Myocyte (in vitro differentiated cells): ENCODE measurements around the gene GMDS. TPM values are rescaled to one million over a fixed set of nuclear protein-coding genes. Genes with fewer than 3 reads are reported as not detected.

Experiments
- DNase-seq: peaks from one replicate; pipeline ENCODE4 v3.0.0-alpha.2; 2012; ENCODE audit warnings: low read depth
- total RNA-seq: library from RNA; depleted of rRNA; stranded (reverse); fragments of >200 nt; gene quantifications from 2 replicates; pipeline ENCODE4 v1.2.3, GENCODE V29; 2014

The GMDS gene
- total RNA-seq, 1 donor from 2014 or later: 9.3 TPM

GRCh38 chr6:2209226-2209809 lies 36.1 kb downstream of the GMDS start:
- DNase-seq: peak; percentile 66

- no peak for DNase-seq
Observed at GRCh38 chr6:2208468-2208867, 36.9 kb downstream of the GMDS start.

- no peak for DNase-seq
Observed at GRCh38 chr6:2205396-2205795, 40.0 kb downstream of the GMDS start.

DNA sequence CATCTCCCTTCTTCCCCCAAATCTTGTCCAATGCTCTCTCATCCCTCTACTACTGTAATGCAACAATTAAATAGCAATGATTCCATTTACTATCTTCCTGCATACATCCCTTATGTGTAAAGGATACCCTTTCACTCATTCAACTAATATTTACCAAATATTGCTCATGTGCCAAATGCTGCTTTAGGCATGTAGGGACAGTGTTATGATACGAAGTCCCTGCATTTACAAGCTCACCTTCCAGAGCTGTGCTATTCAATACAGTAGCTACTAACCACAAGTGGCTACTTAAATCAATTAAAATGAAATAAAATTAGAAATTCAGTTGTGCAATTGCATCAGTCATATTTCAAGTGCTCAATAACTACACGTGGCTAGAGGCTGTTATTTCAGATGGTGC lies 41.1 kb downstream of the GMDS start:
- DNase-seq: no peak

GRCh38 chr6:2203264-2203663 lies 42.1 kb downstream of the GMDS start:
- no peak for DNase-seq

DNA sequence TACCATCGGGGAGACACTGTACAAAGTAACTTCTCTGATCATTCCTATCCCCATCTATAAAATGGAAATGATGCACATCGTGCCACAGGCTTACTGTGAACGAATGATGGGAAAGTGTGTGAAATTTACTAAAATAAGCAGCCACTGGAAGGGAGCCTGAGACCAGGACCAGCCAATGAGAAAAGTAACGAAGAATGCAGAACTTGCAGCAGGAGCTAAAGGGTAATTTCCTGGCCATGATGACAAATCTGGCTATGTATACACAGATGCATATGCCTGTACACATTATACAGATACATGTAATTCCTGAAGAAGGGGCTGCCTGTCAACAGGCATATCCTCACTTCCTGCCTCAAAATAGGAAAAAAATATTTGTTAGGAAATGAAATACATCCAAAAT lies 47.4 kb downstream of the GMDS start:
- DNase-seq: no peak

DNA sequence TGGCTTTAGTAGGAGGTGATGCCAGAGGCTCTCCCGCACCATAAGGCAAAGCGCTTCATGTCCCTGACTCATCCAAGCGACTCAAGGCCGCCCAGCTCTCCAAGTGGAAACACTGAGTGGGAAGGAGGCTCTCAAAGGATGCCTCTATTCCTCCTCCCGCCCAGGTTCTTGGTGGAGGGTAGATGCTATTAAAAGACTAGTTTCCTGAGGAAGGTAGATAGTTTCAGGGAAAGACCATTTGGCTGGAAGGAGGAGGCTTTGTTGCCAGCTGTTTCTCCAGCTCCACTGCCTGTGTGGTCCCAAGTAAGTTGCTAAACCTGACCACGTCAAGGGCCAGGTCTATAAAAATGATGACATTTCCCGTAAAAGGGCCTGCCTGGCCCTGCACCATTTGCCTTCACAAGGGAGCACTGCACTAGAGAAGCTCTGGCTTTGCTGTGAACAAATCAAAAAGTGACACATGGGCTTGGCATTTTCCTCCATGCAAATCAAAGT lies 48.2 kb downstream of the GMDS start:
- DNase-seq: peak; percentile 4

DNA sequence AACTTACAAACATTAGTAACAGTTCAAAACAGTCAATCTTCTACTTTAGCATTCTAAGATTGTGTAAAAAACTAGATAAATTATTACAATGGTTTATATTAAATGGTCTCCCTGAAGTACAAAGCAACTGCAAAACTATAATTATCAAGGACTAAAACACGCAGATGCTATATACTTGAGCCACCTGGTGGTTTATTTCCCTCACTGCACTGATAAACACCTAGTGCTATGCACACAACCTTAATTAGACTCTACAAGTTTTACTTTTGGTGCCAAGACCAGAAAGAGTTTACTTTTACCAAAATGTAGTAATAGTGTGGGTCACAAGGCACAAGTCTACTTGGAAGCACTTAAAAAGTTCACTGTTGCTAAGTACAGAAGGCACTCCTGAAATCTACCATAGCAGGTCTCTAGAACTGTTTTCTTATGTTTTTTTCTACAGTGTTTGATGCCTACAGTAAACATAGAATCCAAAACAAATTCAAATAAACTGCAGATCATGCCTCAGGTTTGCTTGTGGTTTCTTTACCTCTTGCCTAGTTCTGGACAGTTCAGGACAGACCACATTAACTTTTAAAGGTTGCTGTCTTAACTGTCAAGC lies 49.2 kb downstream of the GMDS start:
- peak; percentile 66 for DNase-seq

DNA sequence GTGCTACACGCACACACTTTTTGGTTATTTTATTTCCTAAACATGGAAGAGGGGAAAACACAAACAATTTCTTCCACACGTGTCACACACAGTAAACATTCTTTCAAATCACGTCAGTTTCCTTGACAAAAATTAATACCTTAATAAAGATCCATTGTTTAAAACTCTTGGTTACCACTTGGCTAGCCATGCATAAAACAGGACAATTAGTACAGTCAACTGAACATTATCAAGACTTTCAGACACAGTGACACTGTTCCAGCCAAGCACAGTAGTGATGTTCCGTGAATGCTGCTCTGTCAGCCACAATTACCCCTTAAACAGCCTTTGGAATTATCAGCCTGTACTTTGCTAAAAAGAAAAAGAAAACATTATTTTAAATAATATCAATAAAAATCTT lies 50.8 kb downstream of the GMDS start:
- no peak for DNase-seq

- DNase-seq: no peak
Observed at GRCh38 chr6:2193931-2194330, 51.5 kb downstream of the GMDS start.

GRCh38 chr6:2192976-2193375 lies 52.4 kb downstream of the GMDS start:
- DNase-seq: no peak

GRCh38 chr6:2191390-2191740 lies 54.0 kb downstream of the GMDS start:
- no peak for DNase-seq

- DNase-seq: no peak
Observed at GRCh38 chr6:2190661-2191389, 54.6 kb downstream of the GMDS start.

DNA sequence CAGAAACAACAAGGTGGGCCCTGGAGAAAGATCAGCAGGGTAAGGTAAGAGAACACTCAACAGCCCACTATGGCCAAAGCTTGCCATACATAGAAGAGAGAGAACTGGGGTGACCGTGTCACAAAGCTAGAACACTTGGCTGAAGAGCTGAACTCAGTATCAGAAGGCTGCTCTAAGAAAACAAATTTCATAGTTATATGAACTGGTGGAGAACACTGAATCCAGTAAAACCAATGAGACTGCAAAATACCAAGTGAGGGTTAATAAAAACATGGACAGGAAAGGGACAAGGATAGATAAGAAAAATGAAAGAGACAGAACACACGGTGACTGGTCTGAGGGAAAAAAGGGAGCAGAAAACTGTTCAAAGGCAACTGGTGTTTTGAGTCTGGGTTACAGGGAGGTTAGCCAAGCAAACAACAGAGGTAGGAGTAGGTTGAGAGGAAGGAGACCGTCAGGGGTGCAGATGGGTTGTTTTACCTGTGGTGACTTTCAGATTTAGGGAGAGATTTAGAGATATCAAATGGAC lies 56.5 kb downstream of the GMDS start:
- no peak for DNase-seq

DNA sequence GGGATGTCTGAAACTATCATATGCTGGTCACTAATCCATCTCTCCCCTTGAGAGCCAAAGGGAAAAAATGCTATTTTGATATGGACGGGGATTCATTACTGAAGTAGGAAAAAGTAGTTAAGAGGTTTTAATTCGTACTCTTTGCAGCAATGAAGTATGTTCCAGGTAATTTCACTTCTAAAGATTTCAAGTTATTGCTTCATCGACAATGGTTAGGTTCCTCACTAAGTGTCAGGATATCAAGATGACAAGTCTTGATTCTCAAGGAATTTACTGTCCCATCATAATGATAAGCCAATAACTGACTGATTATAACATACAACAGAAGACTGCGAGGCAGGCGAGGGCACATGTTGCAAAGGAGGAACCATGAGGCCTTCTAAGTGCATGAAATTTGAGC lies 57.0 kb downstream of the GMDS start:
- DNase-seq: no peak

- no peak for DNase-seq
Observed at GRCh38 chr6:2187826-2188225, 57.6 kb downstream of the GMDS start.

DNA sequence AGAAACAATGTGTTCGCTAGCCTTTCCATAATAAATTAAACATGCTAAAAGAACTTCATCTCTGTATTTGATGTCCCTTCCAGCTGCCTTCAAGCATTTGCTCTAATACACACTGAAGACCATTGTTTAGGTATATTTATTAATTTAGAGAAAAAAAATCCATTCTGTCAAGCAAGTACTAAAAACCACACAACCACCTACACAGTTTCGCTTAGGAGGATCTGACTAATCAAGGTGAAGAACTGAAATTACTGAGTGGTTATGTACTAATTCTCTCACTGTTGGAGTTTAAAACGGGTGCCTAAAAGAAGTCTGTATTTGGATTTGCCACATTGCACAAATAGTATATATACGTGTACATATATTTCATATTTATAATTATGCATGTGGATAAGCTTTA lies 58.9 kb downstream of the GMDS start:
- DNase-seq: no peak

DNA sequence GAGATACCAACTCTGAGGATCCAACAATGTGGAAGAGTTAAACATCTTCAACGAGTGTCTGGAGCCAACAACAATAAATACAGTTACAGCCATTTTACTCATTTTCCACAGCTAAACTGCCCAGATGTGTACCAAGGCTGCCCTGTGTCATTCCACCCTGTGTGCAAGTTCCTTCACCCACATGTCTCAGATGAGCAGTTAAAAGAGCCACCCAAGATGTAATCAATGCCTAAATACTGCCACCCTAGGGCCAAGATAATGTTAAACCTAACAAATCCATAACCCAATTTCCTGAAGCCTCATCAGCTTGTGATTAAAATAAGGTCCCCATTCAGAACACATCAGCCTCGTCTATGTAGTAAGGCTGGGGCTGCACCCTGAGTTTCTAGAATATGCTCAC lies 59.9 kb downstream of the GMDS start:
- no peak for DNase-seq

DNA sequence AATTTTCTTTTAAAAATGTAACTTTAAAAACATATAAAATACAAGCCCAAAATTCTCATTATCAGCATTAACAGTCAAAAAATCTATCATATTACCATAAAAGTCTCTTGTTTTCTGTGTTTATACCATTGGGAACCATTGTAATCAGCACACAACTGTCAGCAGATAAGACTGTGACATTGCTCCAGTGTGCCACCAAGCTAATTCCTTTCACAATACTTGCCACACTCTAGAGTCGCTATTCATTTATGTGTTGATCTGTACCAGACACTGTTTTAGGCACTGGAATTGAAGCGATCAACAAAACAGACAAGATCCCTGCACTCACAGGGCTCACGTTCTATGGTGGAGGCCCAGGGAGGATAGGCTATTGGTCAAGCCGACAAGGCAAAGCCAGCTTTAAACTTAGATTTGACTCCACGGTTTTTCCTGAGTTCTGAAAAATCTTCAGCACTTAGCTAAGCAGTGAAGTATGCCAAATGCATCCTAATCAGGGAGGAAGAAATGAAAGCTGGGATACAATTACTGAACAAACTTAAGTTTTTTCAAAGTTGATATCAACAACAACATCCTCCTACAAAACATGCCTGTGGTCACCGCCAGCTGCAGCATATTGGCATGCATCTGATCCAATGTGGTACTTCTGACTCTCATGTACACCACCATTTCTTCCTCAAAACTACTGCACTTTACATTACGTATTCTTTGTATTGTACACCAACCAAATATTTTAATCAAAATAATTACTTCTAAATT lies 60.5 kb downstream of the GMDS start:
- DNase-seq: peak; percentile 29

- no peak for DNase-seq
Observed at GRCh38 chr6:2183752-2184151, 61.7 kb downstream of the GMDS start.

DNA sequence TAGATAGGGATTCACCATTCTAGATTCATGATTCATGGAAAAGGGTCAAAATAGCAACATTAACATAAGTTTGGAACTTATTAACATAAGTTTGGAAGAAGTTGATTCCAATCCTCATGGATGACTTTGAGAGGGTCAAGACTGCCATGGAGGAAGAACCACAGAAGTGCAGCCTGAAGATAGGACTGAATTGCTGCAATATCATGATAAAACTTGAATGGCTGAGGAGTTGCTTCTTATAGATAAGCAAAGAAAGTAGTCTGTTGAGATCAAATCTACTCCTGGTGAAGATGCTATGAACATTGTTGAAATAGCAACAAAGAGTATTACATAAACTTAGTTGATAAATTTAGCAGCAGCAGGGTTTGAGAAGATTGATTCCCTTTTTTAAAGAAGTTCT lies 62.2 kb downstream of the GMDS start:
- no peak for DNase-seq

GRCh38 chr6:2182251-2182650 lies 63.2 kb downstream of the GMDS start:
- DNase-seq: no peak
